D721Med (cell line): ENCODE data around the gene GALNT17.
"Not testable (repeated sequence)": the region's sequence is repeated elsewhere in the genome, so short reads cannot be mapped to it uniquely, and the experiment has no call there.

Experiments used
- DNase-seq: peaks from one replicate; pipeline ENCODE4 v3.0.0; 2011; ENCODE audit warnings: low spot score; ENCODE audit not compliant: insufficient read length
- FAIRE-seq: peaks from 2 replicates; lab custom pipeline; 2011; peaks lifted over from hg19 to GRCh38; lab: Jason Lieb, UNC
- TF ChIP-seq, protein P1 (sequence below): IDR thresholded peaks from 2 replicates; pipeline ENCODE4 v1.5.1; 2012; ENCODE audit warnings: mild to moderate bottlenecking, control low read depth; ENCODE audit not compliant: insufficient read depth; ENCODE audit errors: missing control alignments

Gene GALNT17

DNA sequence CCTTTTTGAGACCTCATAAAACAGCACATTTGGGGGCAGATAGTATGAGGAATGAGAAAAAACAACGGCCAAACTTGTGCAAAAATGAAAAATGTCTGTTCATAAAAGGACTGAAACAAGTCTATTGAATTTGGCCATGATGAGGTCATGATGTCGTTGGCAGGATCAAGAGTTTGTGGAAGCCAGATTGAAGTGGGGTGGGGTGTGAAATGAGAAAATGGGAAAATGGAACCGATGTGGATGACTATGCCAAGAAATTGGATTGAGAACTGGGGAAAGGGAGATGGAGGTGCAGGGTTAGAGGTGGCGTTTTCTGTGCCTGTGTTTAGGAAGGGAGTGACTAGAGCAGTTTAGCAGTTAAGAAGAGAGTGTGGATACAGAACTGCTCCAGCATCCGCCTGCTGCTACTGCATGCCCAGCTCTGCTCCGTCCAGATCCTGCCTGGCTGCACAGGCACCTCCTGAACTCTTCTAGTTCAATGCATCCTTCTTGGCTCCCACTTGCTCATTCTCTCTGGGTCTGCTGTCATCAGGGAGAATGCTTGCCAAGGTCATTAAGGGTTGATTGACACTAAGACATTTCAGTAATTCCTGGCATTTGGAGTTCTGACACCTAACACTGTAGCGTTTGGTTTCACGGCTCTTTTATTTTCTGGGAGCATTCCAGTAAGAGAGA is 111.9 kb downstream of the GALNT17 start:
- DNase-seq (no peak), FAIRE-seq (no peak)
- TF ChIP-seq, protein P1, sequence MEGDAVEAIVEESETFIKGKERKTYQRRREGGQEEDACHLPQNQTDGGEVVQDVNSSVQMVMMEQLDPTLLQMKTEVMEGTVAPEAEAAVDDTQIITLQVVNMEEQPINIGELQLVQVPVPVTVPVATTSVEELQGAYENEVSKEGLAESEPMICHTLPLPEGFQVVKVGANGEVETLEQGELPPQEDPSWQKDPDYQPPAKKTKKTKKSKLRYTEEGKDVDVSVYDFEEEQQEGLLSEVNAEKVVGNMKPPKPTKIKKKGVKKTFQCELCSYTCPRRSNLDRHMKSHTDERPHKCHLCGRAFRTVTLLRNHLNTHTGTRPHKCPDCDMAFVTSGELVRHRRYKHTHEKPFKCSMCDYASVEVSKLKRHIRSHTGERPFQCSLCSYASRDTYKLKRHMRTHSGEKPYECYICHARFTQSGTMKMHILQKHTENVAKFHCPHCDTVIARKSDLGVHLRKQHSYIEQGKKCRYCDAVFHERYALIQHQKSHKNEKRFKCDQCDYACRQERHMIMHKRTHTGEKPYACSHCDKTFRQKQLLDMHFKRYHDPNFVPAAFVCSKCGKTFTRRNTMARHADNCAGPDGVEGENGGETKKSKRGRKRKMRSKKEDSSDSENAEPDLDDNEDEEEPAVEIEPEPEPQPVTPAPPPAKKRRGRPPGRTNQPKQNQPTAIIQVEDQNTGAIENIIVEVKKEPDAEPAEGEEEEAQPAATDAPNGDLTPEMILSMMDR, result no peak

- FAIRE-seq (no peak), DNase-seq (no peak)
- TF ChIP-seq, protein P1, result no peak
Measured at GRCh38 chr7:71245038-71245437, 113.1 kb downstream of the GALNT17 start.

GRCh38 chr7:71251706-71252105 is 119.8 kb downstream of the GALNT17 start:
- FAIRE-seq (no peak), DNase-seq (no peak)
- TF ChIP-seq, protein P1, result no peak

DNA sequence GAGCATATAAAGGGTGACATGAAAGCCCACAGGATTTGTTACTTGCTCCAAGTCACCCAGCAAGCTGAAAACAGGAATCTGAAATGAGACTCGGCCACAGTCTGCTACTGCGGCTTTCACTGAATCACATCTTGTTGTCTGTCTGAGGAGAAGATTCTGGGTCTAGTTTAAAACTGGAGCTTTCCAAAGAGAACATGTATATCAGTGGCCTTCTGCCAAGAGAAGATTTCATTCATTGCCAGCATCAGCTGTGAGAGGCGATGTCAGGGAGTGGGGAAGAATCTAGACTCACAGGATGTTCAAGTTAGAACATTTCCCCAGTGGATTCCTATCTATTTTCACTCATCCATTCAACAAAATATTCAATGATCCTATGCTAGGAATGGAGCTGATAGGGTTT is 122.8 kb downstream of the GALNT17 start:
- TF ChIP-seq, protein P1, result no peak
- FAIRE-seq (no peak), DNase-seq (no peak)

DNA sequence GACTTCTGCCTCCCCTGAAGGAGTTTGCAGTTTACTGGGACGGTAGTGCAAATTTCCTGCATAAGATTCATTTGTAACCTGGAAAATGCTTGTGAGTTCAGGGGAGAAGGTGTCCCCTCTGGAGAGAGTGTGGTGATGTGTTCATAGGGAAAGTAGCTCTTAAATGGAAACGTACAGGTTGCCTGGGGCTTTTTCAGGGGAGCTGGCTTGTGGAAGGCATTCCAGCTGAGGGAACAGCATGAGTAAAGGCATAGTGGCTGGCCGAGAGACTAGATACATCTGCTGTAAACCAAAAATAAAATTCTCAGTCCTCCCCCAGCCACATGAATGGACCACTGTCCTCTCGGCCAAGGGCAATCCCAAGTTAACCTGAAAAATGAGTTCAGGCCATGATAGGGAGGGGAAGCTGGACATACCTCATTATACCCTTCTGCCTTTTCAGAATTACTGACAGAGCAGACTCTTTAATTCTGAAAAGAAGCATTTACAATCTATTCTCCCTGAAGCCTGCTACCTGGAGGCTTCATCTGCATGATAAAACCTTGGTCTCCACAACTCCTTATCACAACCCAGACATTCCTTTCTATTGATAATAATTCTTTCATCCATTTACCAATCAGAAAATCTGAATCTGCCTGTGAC is 123.7 kb downstream of the GALNT17 start:
- FAIRE-seq, result no peak
- TF ChIP-seq, protein P1, result no peak
- DNase-seq, result no peak

DNA sequence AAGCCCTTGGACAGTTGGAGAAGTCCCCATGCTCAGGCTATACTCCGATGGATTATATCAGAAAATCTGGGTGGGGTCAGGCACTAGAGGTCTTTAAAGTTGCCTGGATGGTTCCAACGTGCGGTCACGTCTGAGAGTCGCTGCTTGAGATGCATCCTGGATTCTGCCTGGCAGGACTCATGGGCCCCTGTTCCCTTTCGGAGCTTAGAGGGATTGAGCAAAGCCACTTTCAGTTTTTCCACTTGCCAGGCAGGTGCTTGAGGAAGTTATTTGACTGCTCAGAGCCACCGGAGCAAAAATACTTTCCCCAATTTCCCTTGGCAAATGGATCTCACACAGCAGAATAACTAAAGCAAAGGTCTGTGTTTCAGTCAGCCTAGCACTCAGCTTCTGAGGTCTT is 129.1 kb downstream of the GALNT17 start:
- FAIRE-seq (no peak), DNase-seq (no peak)
- TF ChIP-seq, protein P1, result no peak

- not testable (repeated sequence) for FAIRE-seq, DNase-seq
Measured at GRCh38 chr7:71262834-71263233, 130.9 kb downstream of the GALNT17 start.
